Large intestine (tissue), 3 donors: ENCODE measurements around the gene INHA. TPM values are rescaled to one million over a fixed set of nuclear protein-coding genes. Genes with fewer than 3 reads are reported as not detected.

Experiments used
- DNase-seq, 2 donors: peaks; one replicate each; pipeline versions ENCODE4 v3.0.0 to v3.0.0-alpha.2; 2013
- H3K27ac ChIP-seq: one replicate; pipeline ENCODE4 v1.5.1; 2013; ENCODE audit warnings: low read length
- H3K27me3 ChIP-seq: 2 replicates; pipeline ENCODE4 v1.6.1; 2013; ENCODE audit warnings: low read length; ENCODE audit not compliant: control insufficient read depth, insufficient read depth
- H3K36me3 ChIP-seq: 2 replicates; pipeline ENCODE4 v1.6.1; 2013; ENCODE audit warnings: low read length; ENCODE audit not compliant: control insufficient read depth, insufficient read depth
- H3K4me1 ChIP-seq: one replicate; pipeline ENCODE4 v1.6.1; 2013; ENCODE audit warnings: low read length; ENCODE audit not compliant: control insufficient read depth, insufficient read depth
- H3K4me3 ChIP-seq: one replicate; pipeline ENCODE4 v1.5.1; 2013; ENCODE audit warnings: low read length
- H3K9me3 ChIP-seq: one replicate; pipeline ENCODE4 v1.6.1; 2013; ENCODE audit warnings: mild to moderate bottlenecking, low read depth, low read length, moderate library complexity; ENCODE audit not compliant: control insufficient read depth
- WGBS: methylation state at CpG from one replicate; pipeline ENCODE4 v1.1.5; 2013; ENCODE audit warnings: low lambda C conversion rate; ENCODE audit not compliant: insufficient coverage; 5-methylcytosine and 5-hydroxymethylcytosine counted together
- polyA plus RNA-seq: library from polyadenylated mRNA; unstranded; fragments of 120-200 nt; gene quantifications from one replicate; pipeline ENCODE4 v1.2.1, GENCODE V29; 2013

Gene INHA
- polyA plus RNA-seq, 1 donor, result 1.2 TPM

DNA sequence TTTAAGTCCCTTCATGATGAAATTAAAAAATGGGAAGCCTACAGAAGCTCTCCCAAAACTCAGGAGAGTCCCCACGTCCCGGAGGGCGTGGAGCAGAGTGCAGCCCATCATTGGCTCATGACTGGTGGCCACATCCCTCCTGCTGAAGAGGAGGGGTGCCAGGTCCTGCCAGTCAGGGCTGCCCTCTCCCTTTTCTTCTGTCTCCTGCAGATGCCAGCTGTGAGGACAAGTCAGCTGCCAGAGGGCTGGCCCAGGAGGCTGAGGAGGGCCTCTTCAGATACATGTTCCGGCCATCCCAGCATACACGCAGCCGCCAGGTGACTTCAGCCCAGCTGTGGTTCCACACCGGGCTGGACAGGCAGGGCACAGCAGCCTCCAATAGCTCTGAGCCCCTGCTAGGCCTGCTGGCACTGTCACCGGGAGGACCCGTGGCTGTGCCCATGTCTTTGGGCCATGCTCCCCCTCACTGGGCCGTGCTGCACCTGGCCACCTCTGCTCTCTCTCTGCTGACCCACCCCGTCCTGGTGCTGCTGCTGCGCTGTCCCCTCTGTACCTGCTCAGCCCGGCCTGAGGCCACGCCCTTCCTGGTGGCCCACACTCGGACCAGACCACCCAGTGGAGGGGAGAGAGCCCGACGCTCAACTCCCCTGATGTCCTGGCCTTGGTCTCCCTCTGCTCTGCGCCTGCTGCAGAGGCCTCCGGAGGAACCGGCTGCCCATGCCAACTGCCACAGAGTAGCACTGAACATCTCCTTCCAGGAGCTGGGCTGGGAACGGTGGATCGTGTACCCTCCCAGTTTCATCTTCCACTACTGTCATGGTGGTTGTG is 2.6 kb downstream of the INHA start:
- no peak for DNase-seq
- H3K36me3 ChIP-seq, result no peaks in the 10 kb centered on the region
- peaks cover 3% of the 10 kb centered on the region for H3K27me3 ChIP-seq
- peaks cover 25% of the 10 kb centered on the region for H3K4me1 ChIP-seq
- H3K4me3 ChIP-seq, result no peak overlapping the region
- no peak overlapping the region for H3K27ac ChIP-seq
- WGBS, result no CpG with 5 or more reads among the region's 22 CpGs
- H3K9me3 ChIP-seq, result peaks cover 4% of the 10 kb centered on the region

DNA sequence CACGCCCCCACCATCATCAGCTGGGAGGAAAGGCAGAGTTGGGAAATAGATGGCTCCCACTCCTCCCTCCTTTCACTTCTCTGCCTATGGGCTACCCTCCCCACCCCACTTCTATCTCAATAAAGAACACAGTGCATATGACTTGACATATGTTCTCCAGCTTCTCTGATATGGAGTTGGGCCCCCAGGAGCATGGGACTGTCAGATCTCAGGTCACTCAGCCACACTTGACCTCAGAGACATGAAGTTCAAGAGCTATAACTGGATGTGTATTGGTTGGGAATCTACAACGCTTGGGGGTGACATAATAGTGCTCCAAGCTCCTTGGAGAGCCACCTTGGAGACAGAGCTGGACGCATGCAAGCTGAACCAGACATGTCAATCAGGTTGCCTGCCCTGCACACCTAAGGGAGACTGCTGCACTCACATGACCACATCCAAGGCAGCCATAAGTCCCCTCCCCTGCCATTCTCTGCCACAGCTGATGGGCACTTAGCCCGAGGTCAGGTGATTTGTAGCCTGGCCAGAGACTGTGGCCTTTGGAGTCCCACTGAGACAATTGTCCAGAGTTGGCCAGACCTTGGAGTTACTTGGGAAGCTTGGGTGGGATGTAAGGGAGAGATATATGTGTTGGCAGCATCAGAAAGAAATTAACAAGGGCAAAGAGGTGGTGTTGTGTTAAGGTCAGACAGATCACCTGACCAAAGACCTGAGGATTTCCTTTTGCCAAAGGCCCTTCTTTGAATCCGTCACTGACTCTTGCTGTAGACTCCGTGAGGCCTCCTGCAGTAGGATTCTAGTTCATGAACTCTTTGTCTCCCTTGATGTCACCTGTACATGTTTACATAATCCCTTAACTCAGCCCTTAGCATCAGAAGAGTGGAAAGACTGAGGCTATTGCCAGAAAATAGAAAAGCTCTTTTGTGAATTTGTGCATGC is 3.7 kb downstream of the INHA start:
- Histone ChIP-seq H3K4me3 (no peak overlapping the region), H3K27ac (no peak overlapping the region), H3K27me3 (peaks cover 3% of the 10 kb centered on the region), H3K4me1 (peaks cover 19% of the 10 kb centered on the region), H3K9me3 (no peaks in the 10 kb centered on the region), H3K36me3 (no peaks in the 10 kb centered on the region)
- no CpG with 5 or more reads among the region's 6 CpGs for WGBS
- DNase-seq, result no peak

DNA sequence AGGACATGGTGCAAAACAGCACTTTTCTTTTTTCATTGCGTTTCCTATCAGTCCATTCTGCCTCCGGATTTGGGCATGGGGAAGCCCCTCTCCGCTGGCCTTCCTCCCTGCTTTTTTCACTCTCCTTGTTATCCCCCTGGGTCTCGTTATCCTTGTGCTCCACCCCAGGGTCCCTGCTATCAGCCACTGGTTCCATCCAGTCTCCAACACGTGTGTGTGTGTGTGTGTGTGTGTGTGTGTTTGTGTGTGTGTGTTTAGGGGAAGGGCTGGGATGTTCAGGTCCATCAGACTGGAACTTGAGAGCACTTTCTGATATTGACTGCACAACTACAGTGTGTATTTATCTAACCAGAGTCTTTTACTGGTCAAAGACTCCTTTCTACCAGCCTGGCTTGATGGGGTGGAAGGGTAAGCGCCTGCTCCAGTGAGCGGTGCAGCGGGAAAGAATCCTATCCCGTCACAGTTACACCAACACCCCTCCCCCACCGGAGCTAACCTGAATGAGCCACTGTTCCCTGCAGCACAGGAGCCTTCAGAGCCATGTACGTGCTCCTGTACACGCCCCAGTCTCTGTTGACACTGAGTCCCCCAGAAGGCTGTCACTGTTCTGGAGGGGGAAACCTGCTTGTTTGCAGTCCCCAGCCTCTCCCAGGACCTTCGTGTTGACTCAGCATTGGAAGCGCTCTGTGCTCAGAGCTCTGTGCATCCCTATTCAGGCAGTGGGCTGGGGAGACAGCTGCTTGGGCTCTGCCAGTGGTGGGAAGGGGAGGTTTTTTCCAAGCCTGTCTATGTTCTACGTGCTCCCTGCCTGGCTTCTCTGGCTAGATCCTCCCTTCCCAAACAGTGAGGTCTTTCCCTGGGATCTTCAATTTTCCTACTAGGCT is 4.6 kb downstream of the INHA start:
- DNase-seq, result peak; percentile 68 to 85
- WGBS, result no CpG with 5 or more reads among the region's 15 CpGs
- Histone ChIP-seq H3K9me3 (no peaks in the 10 kb centered on the region), H3K27ac (peak overlapping the region; percentile 3), H3K27me3 (peaks cover 3% of the 10 kb centered on the region), H3K4me3 (no peak overlapping the region), H3K36me3 (no peaks in the 10 kb centered on the region), H3K4me1 (peaks cover 17% of the 10 kb centered on the region)

DNA sequence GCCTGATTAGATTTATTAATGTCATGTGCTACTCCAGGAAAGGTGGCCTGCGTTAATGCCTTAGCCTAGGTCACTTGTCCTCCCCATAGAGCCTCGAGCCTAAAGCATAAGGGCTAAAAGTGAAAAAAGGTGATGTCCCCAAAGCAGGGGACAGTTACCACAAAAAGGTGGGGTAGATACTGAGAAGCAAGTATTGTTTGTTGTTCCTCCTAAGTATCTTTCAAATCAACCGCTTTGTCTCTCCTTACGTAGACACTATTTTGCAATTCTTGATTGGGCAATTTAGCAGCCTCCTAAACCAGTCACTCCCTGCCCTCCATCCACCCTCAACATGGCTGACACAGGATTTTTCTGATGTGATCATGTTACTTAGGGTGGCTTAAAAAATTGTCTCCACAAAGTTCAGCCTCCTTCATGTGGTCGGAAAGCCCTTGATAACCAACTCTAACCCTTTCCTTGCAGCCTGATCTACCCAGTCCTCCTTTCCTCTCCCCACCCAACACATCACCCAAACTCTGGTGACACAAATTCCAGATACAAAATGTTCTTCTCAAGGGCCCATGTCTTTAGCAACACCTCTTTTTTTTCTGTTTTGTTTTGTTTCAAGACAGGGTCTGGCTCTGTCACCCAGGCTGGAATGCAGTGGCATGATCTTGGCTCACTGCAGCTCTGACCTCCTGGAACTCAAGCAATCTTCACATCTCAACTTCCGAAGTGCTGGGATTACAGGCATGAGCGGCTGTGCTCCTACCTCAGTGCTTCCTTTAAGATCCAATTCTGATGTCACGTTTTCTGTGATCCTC is 6.9 kb downstream of the INHA start:
- H3K36me3 ChIP-seq, result no peaks in the 10 kb centered on the region
- peaks cover 8% of the 10 kb centered on the region for H3K4me1 ChIP-seq
- no peaks in the 10 kb centered on the region for H3K9me3 ChIP-seq
- no peak overlapping the region for H3K27ac ChIP-seq
- DNase-seq, result no peak
- H3K4me3 ChIP-seq, result no peak overlapping the region
- WGBS, result 90% methylated on average over 5 of the region's 8 CpGs
- H3K27me3 ChIP-seq, result peaks cover 3% of the 10 kb centered on the region

- whole genome bisulfite sequencing, result no CpG with 5 or more reads among the region's 2 CpGs
- Histone ChIP-seq H3K4me1 (peaks cover 8% of the 10 kb centered on the region), H3K4me3 (no peak overlapping the region), H3K27me3 (peaks cover 6% of the 10 kb centered on the region), H3K27ac (no peak overlapping the region), H3K36me3 (no peaks in the 10 kb centered on the region), H3K9me3 (no peaks in the 10 kb centered on the region)
- DNase-seq, result no peak
These were observed 9.2 kb downstream of the INHA start for GRCh38 chr2:219581346-219581745.

GRCh38 chr2:219591091-219591490 is 19.0 kb downstream of the INHA start:
- no CpG with 5 or more reads among the region's 4 CpGs for WGBS
- Histone ChIP-seq H3K27ac (no peak overlapping the region), H3K4me1 (peaks cover 8% of the 10 kb centered on the region), H3K27me3 (no peaks in the 10 kb centered on the region), H3K36me3 (no peaks in the 10 kb centered on the region), H3K4me3 (no peak overlapping the region), H3K9me3 (no peaks in the 10 kb centered on the region)
- no peak for DNase-seq

DNA sequence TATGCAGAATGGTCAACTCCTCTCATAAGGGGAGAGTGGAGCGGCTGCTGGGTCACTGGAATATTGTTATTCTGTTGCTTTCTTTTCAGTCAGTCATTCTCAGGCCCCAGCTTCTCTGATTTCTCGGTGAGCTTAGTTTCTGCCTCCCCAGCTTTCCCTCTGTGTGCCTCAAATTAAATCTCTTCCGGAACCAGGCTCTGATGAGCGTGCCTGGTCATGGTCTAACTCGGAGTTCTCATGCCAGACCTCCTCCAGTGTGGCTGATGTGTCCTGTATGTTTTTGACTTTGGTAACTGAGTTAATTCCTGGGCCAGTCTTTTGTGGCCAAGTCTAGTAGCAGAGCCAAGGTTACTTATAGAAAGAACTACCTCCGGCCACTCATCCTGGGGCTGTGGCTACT is 20.6 kb downstream of the INHA start:
- Histone ChIP-seq H3K9me3 (no peaks in the 10 kb centered on the region), H3K27me3 (no peaks in the 10 kb centered on the region), H3K4me1 (peaks cover 14% of the 10 kb centered on the region), H3K4me3 (no peak overlapping the region), H3K27ac (no peak overlapping the region), H3K36me3 (no peaks in the 10 kb centered on the region)
- no peak for DNase-seq
- 77% methylated on average over 3 of the region's 6 CpGs for WGBS

GRCh38 chr2:219593154-219593553 is 21.0 kb downstream of the INHA start:
- Histone ChIP-seq H3K27me3 (no peaks in the 10 kb centered on the region), H3K27ac (no peak overlapping the region), H3K9me3 (no peaks in the 10 kb centered on the region), H3K4me3 (no peak overlapping the region), H3K4me1 (peaks cover 14% of the 10 kb centered on the region), H3K36me3 (no peaks in the 10 kb centered on the region)
- DNase-seq, result no peak
- no CpG with 5 or more reads among the region's 2 CpGs for WGBS

- WGBS, result 0% methylated on average over 1 of the region's 3 CpGs
- Histone ChIP-seq H3K27me3 (no peaks in the 10 kb centered on the region), H3K27ac (peak overlapping the region; percentile 67), H3K4me3 (no peak overlapping the region), H3K9me3 (no peaks in the 10 kb centered on the region), H3K36me3 (no peaks in the 10 kb centered on the region), H3K4me1 (peaks cover 14% of the 10 kb centered on the region)
- DNase-seq, result peak; percentile 26 to 67
These were observed 23.1 kb downstream of the INHA start for GRCh38 chr2:219595256-219595655.
